WTC11 (cell line): ENCODE measurements around the gene DISP3. TPM values are rescaled to one million over a fixed set of nuclear protein-coding genes. Genes with fewer than 3 reads are reported as not detected.

Source experiments
- AFF4 ChIP-seq: sonication (generic); formaldehyde crosslinking; IDR thresholded peaks from 2 replicates; pipeline ENCODE4 v1.8.1; 2023; ENCODE audit warnings: mild to moderate bottlenecking, missing genetic modification reagents, borderline replicate concordance
- ATF6 ChIP-seq: sonication (generic); formaldehyde crosslinking; IDR thresholded peaks from 2 replicates; pipeline ENCODE4 v1.8.1; 2023; ENCODE audit warnings: mild to moderate bottlenecking, missing genetic modification reagents
- CDX4 ChIP-seq: fragments of 250-450 bp; sonication (Bioruptor Pico); IDR thresholded peaks from 2 replicates; pipeline ENCODE4 v1.9.0; 2021; ENCODE audit warnings: moderate library complexity, mild to moderate bottlenecking, inconsistent platforms, borderline replicate concordance
- E2F4 ChIP-seq: sonication (generic); formaldehyde crosslinking; IDR thresholded peaks from 2 replicates; pipeline ENCODE4 v1.8.1; 2022; ENCODE audit warnings: low read depth, mild to moderate bottlenecking, moderate library complexity, missing genetic modification reagents, borderline replicate concordance
- ETV6 ChIP-seq: sonication (generic); formaldehyde crosslinking; IDR thresholded peaks from 2 replicates; pipeline ENCODE4 v1.8.1; 2022; ENCODE audit warnings: mild to moderate bottlenecking, missing genetic modification reagents
- HMGXB4 ChIP-seq: sonication (generic); formaldehyde crosslinking; IDR thresholded peaks from 2 replicates; pipeline ENCODE4 v1.8.1; 2023; ENCODE audit warnings: mild to moderate bottlenecking, moderate library complexity, missing genetic modification reagents
- NFYB ChIP-seq: sonication (generic); formaldehyde crosslinking; conservative IDR thresholded peaks from 2 replicates; pipeline ENCODE4 v1.8.0; 2022; ENCODE audit warnings: low read depth, missing genetic modification reagents
- PRDM15 ChIP-seq: sonication (generic); formaldehyde crosslinking; IDR thresholded peaks from 2 replicates; pipeline ENCODE4 v1.8.0; 2022; ENCODE audit warnings: missing genetic modification reagents
- PRRX2 ChIP-seq: fragments of 250-450 bp; sonication (Bioruptor Pico); IDR thresholded peaks from 2 replicates; pipeline ENCODE4 v1.8.0; 2021; ENCODE audit warnings: mild to moderate bottlenecking
- RELA ChIP-seq: sonication (generic); formaldehyde crosslinking; IDR thresholded peaks from 2 replicates; pipeline ENCODE4 v1.8.1; 2022; ENCODE audit warnings: missing genetic modification reagents, mild to moderate bottlenecking, borderline replicate concordance
- ZMAT4 ChIP-seq: fragments of 250-450 bp; sonication (Bioruptor Pico); IDR thresholded peaks from 2 replicates; pipeline ENCODE4 v1.9.0; 2021; ENCODE audit warnings: mild to moderate bottlenecking
- ZNF232 ChIP-seq: sonication (generic); formaldehyde crosslinking; IDR thresholded peaks from 2 replicates; pipeline ENCODE4 v1.8.0; 2022; ENCODE audit warnings: mild to moderate bottlenecking, missing genetic modification reagents
- ZNF281 ChIP-seq: sonication (generic); formaldehyde crosslinking; IDR thresholded peaks from 2 replicates; pipeline ENCODE4 v1.8.0; 2023; ENCODE audit warnings: mild to moderate bottlenecking, missing genetic modification reagents
- ZNF532 ChIP-seq: fragments of 250-450 bp; sonication (Bioruptor Pico); IDR thresholded peaks from 2 replicates; pipeline ENCODE4 v1.9.0; 2021; ENCODE audit warnings: mild to moderate bottlenecking, borderline replicate concordance
- total RNA-seq: library from RNA; stranded (reverse); gene quantifications from 3 replicates; pipeline ENCODE4 v1.2.3, GENCODE V29; 2021

The DISP3 gene
- total RNA-seq, 1 experiment from 2014 or later = 6.0 TPM

- TF ChIP-seq ATF6 (no peak), CDX4 (CRISPR knock-in tag) (no peak), AFF4 (CRISPR knock-in tag) (no peak), HMGXB4 (CRISPR knock-in tag) (peak; percentile 75), PRDM15 (CRISPR knock-in tag) (peak; percentile 96), E2F4 (CRISPR knock-in tag) (peak; percentile 78), PRRX2 (no peak), ZNF232 (0 out of 2 replicates have a peak, but pooled peaks have one; percentile 52), NFYB (CRISPR knock-in tag) (0 out of 2 replicates have a peak, but pooled peaks have one; percentile 20), ETV6 (CRISPR knock-in tag) (peak; percentile 37; the same call in 1 of the 2 replicates), RELA (CRISPR knock-in tag) (no peak), ZMAT4 (CRISPR knock-in tag) (no peak), ZNF532 (CRISPR knock-in tag) (no peak), ZNF281 (CRISPR knock-in tag) (no peak)
Observed at GRCh38 chr1:11478571-11479374, at the start of gene DISP3 (continued).
